CD4-positive, CD25-positive, alpha-beta regulatory T cell (primary cell): ENCODE results near the gene CADM2. TPM values are rescaled to one million over a fixed set of nuclear protein-coding genes. Genes with fewer than 3 reads are reported as not detected.

ENCODE experiments used
- ATAC-seq, 2 donors: fragments of 150-1000 bp; cut with Tn5 transposase; one replicate each; pipeline ENCODE4 v1.10.0; 2021; ENCODE audit warnings: low read depth in 2 of 2, moderate number of reproducible peaks in 2 of 2, moderate library complexity in 1 of 2
- DNase-seq, 3 donors: peaks; one replicate each; pipeline versions ENCODE4 v3.0.0 to v3.0.0-alpha.2; 2012 to 2022; ENCODE audit warnings: mixed read lengths in 1 of 3
- H3K27ac ChIP-seq: one replicate; pipeline ENCODE4 v1.7.0; 2013; ENCODE audit warnings: mild to moderate bottlenecking, low read length; ENCODE audit not compliant: insufficient read depth, poor library complexity, severe bottlenecking
- H3K27me3 ChIP-seq: one replicate; pipeline ENCODE4 v1.7.0; 2013; ENCODE audit warnings: low read length; ENCODE audit not compliant: control insufficient read depth, insufficient read depth
- H3K36me3 ChIP-seq: one replicate; pipeline ENCODE4 v1.7.0; 2013; ENCODE audit warnings: mild to moderate bottlenecking, low read length, moderate library complexity; ENCODE audit not compliant: control insufficient read depth, insufficient read depth
- H3K4me1 ChIP-seq: 2 replicates; pipeline ENCODE4 v1.7.0; 2013; ENCODE audit warnings: mild to moderate bottlenecking, low read length; ENCODE audit not compliant: insufficient read depth, control insufficient read depth, poor library complexity, severe bottlenecking
- H3K4me3 ChIP-seq: one replicate; pipeline ENCODE4 v1.7.0; 2013; ENCODE audit warnings: low read depth, mild to moderate bottlenecking, low read length, moderate library complexity
- H3K9me3 ChIP-seq, 2 experiments: 1 replicate in 1 of 2; 2 replicates in 1 of 2; pipeline ENCODE4 v1.7.0; 2013; ENCODE audit warnings: low read length in 2 of 2, mild to moderate bottlenecking in 1 of 2, moderate library complexity in 1 of 2; ENCODE audit not compliant: control insufficient read depth in 2 of 2
- H3K27ac Mint-ChIP-seq, 3 donors: one replicate each; pipeline ENCODE4 v1.8.0; 2020 to 2022; ENCODE audit warnings: mild to moderate bottlenecking in 3 of 3, mixed read lengths in 3 of 3, moderate library complexity in 2 of 3
- H3K27me3 Mint-ChIP-seq: one replicate; pipeline ENCODE4 v1.8.0; 2022; ENCODE audit warnings: mild to moderate bottlenecking, mixed read lengths
- H3K36me3 Mint-ChIP-seq: one replicate; pipeline ENCODE4 v1.8.0; 2020; ENCODE audit warnings: mixed read lengths
- H3K4me1 Mint-ChIP-seq, 4 donors: one replicate each; pipeline ENCODE4 v1.8.0; 2020 to 2022; ENCODE audit warnings: mixed read lengths in 4 of 4, mild to moderate bottlenecking in 1 of 4
- H3K4me3 Mint-ChIP-seq, 4 donors: one replicate each; pipeline ENCODE4 v1.8.0; 2020 to 2022; ENCODE audit warnings: mild to moderate bottlenecking in 4 of 4, mixed read lengths in 4 of 4, moderate library complexity in 3 of 4
- H3K9me3 Mint-ChIP-seq, 7 donors: one replicate each; pipeline ENCODE4 v1.8.0; 2020 to 2022; ENCODE audit warnings: mixed read lengths in 7 of 7, mild to moderate bottlenecking in 3 of 7, moderate library complexity in 2 of 7
- polyA plus RNA-seq, 4 donors: library from polyadenylated mRNA; unstranded; fragments of 300-500 nt; fragmentation: Illumina TruSeq; gene quantifications; one replicate each; pipeline ENCODE4 v1.2.3, GENCODE V29; 2021
- total RNA-seq: library from RNA; stranded (reverse); gene quantifications from one replicate; pipeline ENCODE4 v1.2.3, GENCODE V29; 2022

CADM2 gene
- total and polyA plus RNA-seq, 5 donors from 2014 or later = not detected

DNA sequence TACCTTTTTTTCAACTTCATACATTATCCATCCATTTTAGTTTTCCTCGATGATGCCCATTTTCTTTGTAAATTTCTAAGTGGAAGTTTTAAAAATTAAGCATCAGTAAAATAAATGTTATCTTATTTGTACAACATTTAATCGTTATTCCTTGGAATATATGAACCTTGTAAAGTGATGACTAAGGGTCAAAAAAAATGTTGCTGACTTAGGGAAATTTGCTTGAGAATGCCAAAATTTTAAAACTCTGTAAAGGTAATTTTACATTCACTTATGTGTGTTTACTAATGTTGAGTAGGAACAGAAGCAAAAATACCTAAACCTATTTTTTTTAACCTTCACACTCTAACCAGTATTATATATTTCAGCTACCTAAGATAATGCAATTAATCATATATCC lies 1115.0 kb downstream of the CADM2 start:
- H3K36me3 Mint-ChIP-seq = no peaks in the 10 kb centered on the region
- no peak overlapping the region for H3K27ac Mint-ChIP-seq
- H3K27me3 ChIP-seq = no peaks in the 10 kb centered on the region
- no peak overlapping the region for H3K27ac ChIP-seq
- no peaks in the 10 kb centered on the region for H3K4me1 ChIP-seq
- no peaks in the 10 kb centered on the region for H3K9me3 ChIP-seq
- no peak overlapping the region for H3K4me3 ChIP-seq
- no peaks in the 10 kb centered on the region for H3K36me3 ChIP-seq
- H3K4me3 Mint-ChIP-seq = no peak overlapping the region
- H3K4me1 Mint-ChIP-seq = no peaks in the 10 kb centered on the region
- peaks cover 0 to 9% (median 6%) of the 10 kb centered on the region in 7 donors for H3K9me3 Mint-ChIP-seq
- H3K27me3 Mint-ChIP-seq = no peaks in the 10 kb centered on the region
- DNase-seq (no peak), ATAC-seq (no peak)

DNA sequence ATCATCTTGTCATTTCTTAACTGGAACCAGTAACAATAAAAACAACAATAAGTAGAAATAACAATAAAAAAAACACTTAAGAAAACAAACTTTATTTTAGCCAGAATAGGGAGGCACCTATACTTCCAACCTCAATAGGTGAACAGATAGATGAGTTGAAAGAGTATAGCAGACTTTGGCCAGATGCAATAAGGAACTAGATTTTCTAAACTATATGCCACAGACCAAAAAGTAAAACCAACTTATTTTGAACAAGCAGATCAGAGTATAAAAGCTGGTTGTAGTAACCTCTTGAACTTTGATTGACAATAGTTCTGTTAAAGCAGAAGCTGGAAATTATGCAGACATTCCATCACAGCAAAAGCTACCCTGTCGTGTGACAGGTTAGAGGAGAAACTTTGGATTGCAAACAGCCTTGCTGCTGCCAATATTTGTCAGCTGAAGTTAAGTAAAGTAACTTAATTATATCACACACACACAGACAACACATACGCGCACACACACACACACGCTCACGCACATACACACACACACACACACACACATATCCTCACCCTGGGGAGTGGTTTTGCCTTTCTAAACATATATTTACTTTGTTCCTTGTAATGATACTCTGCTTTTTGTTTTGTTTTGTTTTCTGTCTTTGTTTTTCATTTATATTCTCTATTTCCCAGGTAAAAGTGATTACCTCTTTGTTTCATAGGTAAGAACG lies 1128.5 kb downstream of the CADM2 start:
- ATAC-seq (no peak), DNase-seq (no peak)
- H3K9me3 ChIP-seq = peaks cover 0 to 10% of the 10 kb centered on the region in 2 experiments
- Mint-ChIP-seq H3K4me1 (no peaks in the 10 kb centered on the region), H3K36me3 (no peaks in the 10 kb centered on the region), H3K4me3 (no peak overlapping the region), H3K27me3 (no peaks in the 10 kb centered on the region), H3K9me3 (peaks cover 1 to 22% (median 17%) of the 10 kb centered on the region in 7 donors), H3K27ac (no peak overlapping the region)
- H3K4me1 ChIP-seq = no peaks in the 10 kb centered on the region
- no peak overlapping the region for H3K4me3 ChIP-seq
- H3K27ac ChIP-seq = no peak overlapping the region
- no peaks in the 10 kb centered on the region for H3K27me3 ChIP-seq
- no peaks in the 10 kb centered on the region for H3K36me3 ChIP-seq

DNA sequence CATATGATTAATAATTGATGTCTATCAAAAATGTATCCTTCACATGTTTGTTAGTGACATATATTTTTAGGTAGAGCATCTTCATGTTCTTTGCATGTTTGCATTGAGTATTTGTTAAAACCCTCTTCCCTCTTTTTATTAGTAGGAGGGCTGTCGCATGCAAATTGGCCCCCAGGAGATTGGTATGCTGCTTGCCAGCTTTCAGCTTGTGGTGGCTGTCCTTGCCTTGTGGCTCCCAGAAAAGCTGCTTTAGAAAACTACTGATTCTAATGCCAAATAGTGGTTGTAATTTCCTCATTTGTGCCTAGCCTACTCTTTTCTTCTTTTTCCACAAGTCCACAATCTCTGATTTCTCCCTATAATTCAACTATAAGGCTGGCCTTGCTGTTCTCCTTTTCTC lies 1145.4 kb downstream of the CADM2 start:
- no peak overlapping the region for H3K27ac Mint-ChIP-seq
- H3K4me3 Mint-ChIP-seq = no peak overlapping the region
- Histone ChIP-seq H3K27ac (no peak overlapping the region), H3K4me3 (no peak overlapping the region), H3K4me1 (no peaks in the 10 kb centered on the region), H3K9me3 (peaks cover 3 to 16% of the 10 kb centered on the region in 2 experiments), H3K27me3 (no peaks in the 10 kb centered on the region), H3K36me3 (no peaks in the 10 kb centered on the region)
- H3K4me1 Mint-ChIP-seq = no peaks in the 10 kb centered on the region
- H3K9me3 Mint-ChIP-seq = peaks cover 2 to 30% (median 20%) of the 10 kb centered on the region in 7 donors
- ATAC-seq (no peak), DNase-seq (no peak)
- H3K27me3 Mint-ChIP-seq = no peaks in the 10 kb centered on the region
- H3K36me3 Mint-ChIP-seq = no peaks in the 10 kb centered on the region

DNA sequence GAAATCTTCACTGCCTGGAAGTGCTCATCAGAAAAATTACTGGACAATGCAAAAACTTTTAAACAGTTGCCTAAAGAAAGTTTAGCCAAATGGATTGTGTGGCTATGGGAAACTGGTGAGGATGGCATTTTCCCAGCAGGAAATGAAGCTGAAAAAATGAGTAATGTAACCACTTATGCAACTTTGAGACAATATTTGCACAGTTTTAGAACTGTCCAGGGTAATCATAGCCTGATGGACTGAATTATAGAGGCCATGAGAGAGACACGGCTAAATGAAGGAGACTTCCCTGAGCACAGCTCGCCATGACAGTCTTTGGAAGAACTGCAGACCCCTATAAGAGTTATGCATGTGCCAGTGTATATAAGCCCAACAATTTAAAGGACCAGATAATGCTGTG lies 1150.6 kb downstream of the CADM2 start:
- DNase-seq (no peak), ATAC-seq (no peak)
- Mint-ChIP-seq H3K27ac (no peak overlapping the region), H3K9me3 (peaks cover 7 to 32% (median 13%) of the 10 kb centered on the region in 7 donors), H3K36me3 (no peaks in the 10 kb centered on the region), H3K27me3 (no peaks in the 10 kb centered on the region), H3K4me3 (no peak overlapping the region), H3K4me1 (no peaks in the 10 kb centered on the region)
- no peaks in the 10 kb centered on the region for H3K27me3 ChIP-seq
- peaks cover 4 to 11% of the 10 kb centered on the region in 2 experiments for H3K9me3 ChIP-seq
- H3K27ac ChIP-seq = no peak overlapping the region
- H3K36me3 ChIP-seq = no peaks in the 10 kb centered on the region
- H3K4me1 ChIP-seq = no peaks in the 10 kb centered on the region
- no peak overlapping the region for H3K4me3 ChIP-seq
